HG02588 (cell line): ENCODE measurements around the gene ENTREP3.
"Not testable (repeated sequence)": the region's sequence is repeated elsewhere in the genome, so short reads cannot be mapped to it uniquely, and the experiment has no call there.

Experiments used
- ATAC-seq: cut with Tn5 transposase; IDR thresholded peaks from one replicate; pipeline ENCODE4 v1.9.1; 2021; ENCODE audit warnings: mild to moderate bottlenecking, moderate library complexity; ENCODE audit not compliant: unreplicated experiment

The ENTREP3 gene

DNA sequence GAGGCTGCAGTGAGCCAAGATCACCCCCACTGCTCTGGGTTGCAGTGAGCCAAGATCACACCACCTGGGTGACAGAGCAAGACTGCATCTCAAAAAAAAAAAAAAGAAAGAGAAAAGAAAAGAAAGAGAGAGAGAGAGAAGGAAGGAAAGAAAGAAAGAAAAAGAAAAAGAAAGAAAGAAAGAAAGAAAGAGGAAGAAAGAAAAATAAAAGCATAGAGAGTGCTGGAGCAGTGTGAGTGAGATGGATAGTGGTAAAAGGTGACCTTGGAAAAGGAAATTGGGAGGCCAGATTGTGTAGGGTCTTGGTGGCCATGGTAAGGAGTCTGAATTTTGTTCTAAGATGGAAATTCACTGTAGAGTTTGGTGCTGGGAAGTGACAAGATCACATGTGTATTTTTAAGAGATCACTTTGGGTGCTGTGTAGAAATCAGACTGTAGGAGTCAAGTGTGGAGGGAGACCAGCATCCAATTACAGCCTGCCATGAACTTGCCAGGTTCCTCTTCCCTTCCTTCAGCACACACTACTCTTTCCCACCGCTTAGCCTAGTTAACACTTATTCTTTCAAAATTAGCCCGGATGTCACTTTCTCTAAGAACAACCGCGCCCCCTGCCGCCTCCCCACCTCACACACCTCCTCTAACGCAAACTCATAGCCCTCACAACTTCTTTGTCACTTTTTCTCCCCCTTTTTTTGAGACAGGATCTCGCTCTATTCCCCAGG lies 28.9 kb downstream of the ENTREP3 start:
- ATAC-seq, result no peak

DNA sequence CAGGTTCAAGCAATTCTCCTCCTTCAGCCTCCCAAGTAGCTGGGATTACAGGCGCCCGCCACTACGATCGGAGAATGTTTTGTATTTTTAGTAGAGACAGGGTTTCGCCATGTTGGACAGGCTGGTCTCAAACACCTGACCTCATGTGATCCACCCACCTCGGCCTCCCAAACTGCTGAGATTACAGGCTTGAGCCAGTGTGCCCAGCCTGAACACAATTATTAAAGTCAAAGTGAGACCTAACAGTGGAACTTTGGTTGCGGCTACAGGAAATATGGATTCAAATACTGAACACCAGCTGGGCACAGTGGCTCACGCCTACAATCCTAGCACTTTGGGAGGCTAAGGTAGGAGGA lies 29.9 kb downstream of the ENTREP3 start:
- not testable (repeated sequence) for ATAC-seq

DNA sequence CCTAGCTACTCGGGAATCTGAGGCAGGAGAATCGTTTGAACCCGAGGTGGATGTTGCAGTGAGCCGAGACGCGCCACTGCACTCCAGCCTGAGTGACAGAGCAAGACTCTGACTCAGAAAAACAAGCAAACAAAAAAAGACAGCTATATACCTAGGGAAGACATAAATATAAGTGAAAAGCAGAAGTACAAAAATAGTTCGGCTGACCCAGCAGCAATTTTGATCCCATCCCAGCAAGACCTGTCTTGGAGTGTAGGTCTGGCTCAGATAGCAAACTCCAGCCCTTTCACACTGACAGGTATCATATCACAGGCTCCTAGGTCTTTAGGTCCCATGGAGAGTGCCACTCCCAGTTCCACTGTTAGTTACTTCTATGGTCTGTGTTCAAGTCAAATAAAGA lies 32.2 kb downstream of the ENTREP3 start:
- no peak for ATAC-seq

GRCh38 chr1:155220211-155220965 lies 34.9 kb downstream of the ENTREP3 start:
- not testable (repeated sequence) for ATAC-seq

DNA sequence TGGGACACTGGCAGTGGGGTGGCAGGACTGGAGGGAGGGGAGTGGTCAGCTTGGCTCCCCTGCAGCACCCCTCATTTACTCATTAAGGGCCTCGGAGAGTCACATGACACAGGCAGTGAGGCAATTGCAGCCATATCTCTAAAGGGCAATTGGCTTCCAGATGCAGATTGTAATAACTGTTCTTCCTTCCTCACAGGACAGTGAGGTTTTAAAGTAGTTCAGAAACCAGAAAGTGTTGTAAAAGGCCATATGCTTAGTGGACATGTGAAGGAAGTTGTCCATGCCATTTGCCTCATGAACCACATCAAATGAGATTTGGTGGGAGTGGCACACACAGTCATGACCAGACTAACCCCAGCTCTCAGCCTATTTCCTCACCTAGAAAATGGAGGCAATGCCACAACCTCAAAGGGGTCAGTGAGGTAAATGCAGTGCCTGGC lies 35.7 kb downstream of the ENTREP3 start:
- ATAC-seq, result no peak

DNA sequence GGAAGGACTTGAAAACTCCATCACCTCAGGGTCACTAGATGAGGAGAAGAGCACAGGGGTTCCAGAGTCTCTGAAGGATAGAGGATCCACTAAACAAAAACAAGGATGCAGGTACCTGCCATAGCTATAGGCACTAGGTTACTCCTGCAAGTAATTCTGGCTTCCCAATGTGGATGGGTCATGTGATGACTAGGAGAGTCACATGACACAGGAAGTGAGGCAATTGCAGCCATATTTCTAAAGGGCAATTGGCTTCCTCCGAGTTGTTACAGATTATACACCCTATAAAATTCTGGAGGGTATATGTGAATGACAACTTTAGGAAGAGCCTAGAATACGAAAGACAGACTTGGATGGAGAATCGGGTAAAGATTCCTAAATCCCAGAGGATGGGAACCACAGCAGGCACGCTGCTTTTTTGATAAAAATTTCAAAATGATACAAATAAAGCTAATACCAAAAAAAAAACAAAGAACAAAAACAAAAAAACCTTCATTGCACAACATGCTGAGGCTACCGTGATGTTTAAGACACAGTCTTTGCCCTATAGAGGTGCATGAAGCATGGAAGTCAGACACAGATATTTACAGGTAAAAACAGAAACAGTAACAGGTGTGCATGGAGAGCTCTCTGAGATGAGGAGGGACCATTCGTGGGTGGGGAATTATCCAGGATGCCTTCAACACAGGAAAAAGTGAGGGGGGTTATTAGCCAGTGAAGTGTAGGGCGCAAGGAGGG lies 36.3 kb downstream of the ENTREP3 start:
- no peak for ATAC-seq

GRCh38 chr1:155214702-155215101 lies 40.6 kb downstream of the ENTREP3 start:
- not testable (repeated sequence) for ATAC-seq

GRCh38 chr1:155212051-155212440 lies 43.2 kb downstream of the ENTREP3 start:
- not testable (repeated sequence) for ATAC-seq

DNA sequence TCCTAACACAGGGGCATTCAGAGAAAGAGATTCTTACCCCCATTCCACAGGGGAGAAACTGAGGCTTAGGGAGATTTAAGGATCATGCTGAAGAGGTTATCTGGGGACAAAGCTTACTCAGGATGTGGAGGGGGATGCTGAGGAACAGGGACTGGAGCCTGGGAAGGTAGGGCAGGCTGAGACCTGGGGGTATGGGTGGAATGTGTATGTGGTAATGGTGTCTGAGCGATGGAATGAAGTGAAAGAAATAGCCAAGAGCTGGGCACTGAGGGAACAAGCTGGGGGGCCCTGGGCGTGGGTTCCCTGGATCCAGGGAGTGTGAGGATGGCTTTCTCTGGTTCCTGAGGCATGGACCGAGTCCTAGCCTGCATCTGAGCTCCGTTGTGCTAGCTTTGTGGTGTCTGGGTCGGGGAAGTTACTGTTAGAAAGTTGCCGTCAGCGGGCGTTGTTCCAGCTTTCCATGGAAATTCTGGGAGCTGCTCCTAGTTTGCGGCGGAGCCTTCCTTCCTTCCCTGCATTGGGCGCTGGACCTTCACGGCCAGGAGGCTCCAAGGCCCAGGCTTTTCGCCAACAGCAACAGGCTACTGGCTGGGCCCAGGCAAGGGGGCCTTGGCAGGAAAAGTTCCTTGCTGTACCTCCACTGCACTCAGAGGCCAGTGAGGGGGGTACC lies 43.8 kb downstream of the ENTREP3 start:
- ATAC-seq, result not testable (repeated sequence)

GRCh38 chr1:155210314-155211104 lies 44.8 kb downstream of the ENTREP3 start:
- no peak for ATAC-seq

DNA sequence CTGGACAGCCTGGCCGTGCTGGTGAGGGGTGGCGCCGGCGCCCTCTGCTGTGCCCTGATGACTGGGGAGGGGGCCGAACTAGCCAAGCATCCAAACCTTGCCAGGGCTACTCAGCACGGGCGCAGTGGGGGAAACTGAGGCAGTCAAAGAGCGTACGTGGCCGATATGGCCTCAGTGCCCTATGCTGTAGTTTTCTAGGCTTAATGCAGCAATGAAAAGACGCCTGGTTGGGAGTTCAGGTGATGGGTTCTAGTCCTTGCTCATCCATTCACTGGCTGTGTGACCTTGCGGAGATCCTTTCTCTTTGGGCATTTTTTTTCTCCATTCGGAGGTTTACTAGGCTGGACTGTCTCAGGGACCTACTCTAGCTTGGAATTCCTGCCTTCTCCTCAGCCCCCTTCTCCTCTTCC lies 46.0 kb downstream of the ENTREP3 start:
- ATAC-seq, result no peak

GRCh38 chr1:155208541-155209311 lies 46.6 kb downstream of the ENTREP3 start, which contains the start of gene MTX1:
Gene MTX1 (plus strand): TSS chr1:155208695. CDS start chr1:155208805, 110 bp downstream.
- peak; percentile 77 for ATAC-seq

GRCh38 chr1:155207806-155208540 lies 47.3 kb downstream of the ENTREP3 start, which contains the start of gene THBS3:
Gene THBS3 (minus strand): TSS chr1:155207897. CDS start chr1:155207876, 21 bp downstream.
- ATAC-seq, result no peak

GRCh38 chr1:155206891-155207805 lies 48.1 kb downstream of the ENTREP3 start:
- ATAC-seq, result no peak

GRCh38 chr1:155205969-155206593 lies 49.2 kb downstream of the ENTREP3 start:
- no peak for ATAC-seq

- no peak for ATAC-seq
These were observed 50.2 kb downstream of the ENTREP3 start for GRCh38 chr1:155205035-155205434.
